ENCODE data around the gene ARMCX2. TPM values are rescaled to one million over a fixed set of nuclear protein-coding genes. Genes with fewer than 3 reads are reported as not detected.

The ARMCX2 gene
- 60.4 and 72.4 TPM in 2 replicates for total RNA-seq
- long read RNA-seq, transcript ARMCX2-211 (6 exons, 612 nt): minor isoform, 38 of 469 reads
- long read RNA-seq, transcript ARMCX2-208 (6 exons, 758 nt): minor isoform, 46 of 469 reads
- long read RNA-seq, transcript ARMCX2-203 (6 exons, 2,674 nt): major isoform, 169 of 469 reads
- long read RNA-seq, transcript ARMCX2-204 (5 exons, 914 nt): minor isoform, 31 of 469 reads
- long read RNA-seq, partial matches to known transcripts: 15 of 469 reads
- long read RNA-seq, other reads (novel, unspliced or antisense): 142 of 469 reads

- peaks cover 10% of the 10 kb centered on the region for H3K4me1 Mint-ChIP-seq (ENCODE audit: unreplicated experiment)
- H3K36me3 Mint-ChIP-seq (ENCODE audit: unreplicated experiment): no peaks in the 10 kb centered on the region
- peak within 1 kb of the TSS; percentile 79 for H3K4me3 Mint-ChIP-seq (ENCODE audit: unreplicated experiment)
- peaks cover 5% of the 10 kb centered on the region for H3K9me3 Mint-ChIP-seq (ENCODE audit: unreplicated experiment)
- peak within 1 kb of the TSS; percentile 58 for H3K27ac Mint-ChIP-seq (ENCODE audit: unreplicated experiment)
- no peak for TF ChIP-seq CTCF (IDR thresholded peaks at IDR 0.05)
- no peaks in the 10 kb centered on the region for H3K27me3 Mint-ChIP-seq (ENCODE audit: unreplicated experiment)
- DNase-seq (ENCODE audit: extremely low spot score, unreplicated experiment): no peak
Observed at GRCh38 chrX:101659601-101660063, at the start of gene ARMCX2. ARMCX2 (minus strand) TSS chrX:101659850; CDS start chrX:101657588, 2,262 bp downstream.

GRCh38 chrX:101709384-101709783, 49.7 kb upstream of the ARMCX2 start:
- no peak for TF ChIP-seq CTCF (IDR thresholded peaks at IDR 0.05)
- peaks cover 10% of the 10 kb centered on the region for H3K9me3 Mint-ChIP-seq (ENCODE audit: unreplicated experiment)
- no peaks in the 10 kb centered on the region for H3K36me3 Mint-ChIP-seq (ENCODE audit: unreplicated experiment)
- H3K27me3 Mint-ChIP-seq (ENCODE audit: unreplicated experiment): no peaks in the 10 kb centered on the region
- no peaks in the 10 kb centered on the region for H3K4me1 Mint-ChIP-seq (ENCODE audit: unreplicated experiment)
- DNase-seq (ENCODE audit: extremely low spot score, unreplicated experiment): no peak
- no peak overlapping the region for H3K4me3 Mint-ChIP-seq (ENCODE audit: unreplicated experiment)
- H3K27ac Mint-ChIP-seq (ENCODE audit: unreplicated experiment): no peak overlapping the region

GRCh38 chrX:101708163-101708562, 48.5 kb upstream of the ARMCX2 start:
- DNase-seq (ENCODE audit: extremely low spot score, unreplicated experiment): no peak
- Mint-ChIP-seq H3K36me3 (ENCODE audit: unreplicated experiment) (no peaks in the 10 kb centered on the region), H3K27me3 (ENCODE audit: unreplicated experiment) (no peaks in the 10 kb centered on the region), H3K27ac (ENCODE audit: unreplicated experiment) (no peak overlapping the region), H3K4me1 (ENCODE audit: unreplicated experiment) (no peaks in the 10 kb centered on the region), H3K9me3 (ENCODE audit: unreplicated experiment) (peaks cover 10% of the 10 kb centered on the region), H3K4me3 (ENCODE audit: unreplicated experiment) (no peak overlapping the region)
- TF ChIP-seq CTCF (IDR thresholded peaks at IDR 0.05): no peak

- no peak overlapping the region for H3K4me3 Mint-ChIP-seq (ENCODE audit: unreplicated experiment)
- no peaks in the 10 kb centered on the region for H3K4me1 Mint-ChIP-seq (ENCODE audit: unreplicated experiment)
- no peak overlapping the region for H3K27ac Mint-ChIP-seq (ENCODE audit: unreplicated experiment)
- H3K36me3 Mint-ChIP-seq (ENCODE audit: unreplicated experiment): no peaks in the 10 kb centered on the region
- DNase-seq (ENCODE audit: extremely low spot score, unreplicated experiment): no peak
- peaks cover 3% of the 10 kb centered on the region for H3K27me3 Mint-ChIP-seq (ENCODE audit: unreplicated experiment)
- no peaks in the 10 kb centered on the region for H3K9me3 Mint-ChIP-seq (ENCODE audit: unreplicated experiment)
- TF ChIP-seq CTCF (IDR thresholded peaks at IDR 0.05): no peak
Observed at GRCh38 chrX:101693476-101693875, 33.8 kb upstream of the ARMCX2 start.

GRCh38 chrX:101691835-101692234, 32.2 kb upstream of the ARMCX2 start:
- no peak overlapping the region for H3K27ac Mint-ChIP-seq (ENCODE audit: unreplicated experiment)
- DNase-seq (ENCODE audit: extremely low spot score, unreplicated experiment): no peak
- no peaks in the 10 kb centered on the region for H3K36me3 Mint-ChIP-seq (ENCODE audit: unreplicated experiment)
- no peak overlapping the region for H3K4me3 Mint-ChIP-seq (ENCODE audit: unreplicated experiment)
- peaks cover 8% of the 10 kb centered on the region for H3K9me3 Mint-ChIP-seq (ENCODE audit: unreplicated experiment)
- no peak for TF ChIP-seq CTCF (IDR thresholded peaks at IDR 0.05)
- no peaks in the 10 kb centered on the region for H3K27me3 Mint-ChIP-seq (ENCODE audit: unreplicated experiment)
- H3K4me1 Mint-ChIP-seq (ENCODE audit: unreplicated experiment): peaks cover 2% of the 10 kb centered on the region
